IMR-90 (cell line): Measurements from ENCODE around the gene CALU. TPM values are rescaled to one million over a fixed set of nuclear protein-coding genes. Genes with fewer than 3 reads are reported as not detected.

Experiments used
- ATAC-seq: fragments of 200-7000 bp; cut with Tn5 transposase; 2 replicates; pipeline ENCODE4 v1.9.1; 2020; ENCODE audit warnings: low read depth, mild to moderate bottlenecking, moderate library complexity
- BruUV-seq: library from RNA; stranded (reverse); fragments of 400-500 nt; replicated peaks from 2 replicates; lab custom pipeline; 2021; lab: Mats Ljungman, UMichigan
- CTCF ChIA-PET: fragments of 300-600 bp; formaldehyde crosslinking; extraction: SDS; loops from one replicate; lab custom pipeline; 2021; ENCODE audit warnings: antibody characterized with exemption; lab: Yijun Ruan, JAX
- POLR2A ChIA-PET: fragments of 300-600 bp; sonication (Branson Sonifier 250); formaldehyde crosslinking; loops from one replicate; lab custom pipeline; 2022; ENCODE audit warnings: antibody characterized with exemption; ENCODE audit not compliant: unreplicated experiment; lab: Charles Lee
- DNase-seq: peaks from one replicate; pipeline ENCODE4 v3.0.0; 2013
- H2AFZ ChIP-seq: replicated peaks from 2 replicates; pipeline ENCODE3; 2013; ENCODE audit warnings: low read length, mild to moderate bottlenecking; ENCODE audit not compliant: poor library complexity
- H2AK5ac ChIP-seq: 2 replicates; pipeline ENCODE4 v1.6.1; 2013; ENCODE audit warnings: low read depth, low read length, inconsistent platforms
- H2AK9ac ChIP-seq: replicated peaks from 2 replicates; pipeline ENCODE3; 2013; ENCODE audit warnings: mild to moderate bottlenecking, low read depth, low read length, moderate library complexity; ENCODE audit not compliant: poor library complexity
- H2BK120ac ChIP-seq: 2 replicates; pipeline ENCODE4 v1.6.1; 2013; ENCODE audit warnings: low read depth, low read length, inconsistent platforms
- H2BK15ac ChIP-seq: 3 replicates; pipeline ENCODE4 v1.6.1; 2013; ENCODE audit warnings: low read depth, low read length, inconsistent platforms
- H2BK20ac ChIP-seq: 2 replicates; pipeline ENCODE4 v1.6.1; 2013; ENCODE audit warnings: low read depth, mild to moderate bottlenecking, inconsistent platforms, low read length, moderate library complexity
- H2BK5ac ChIP-seq: 2 replicates; pipeline ENCODE4 v1.6.1; 2013; ENCODE audit warnings: mild to moderate bottlenecking, low read depth, low read length, inconsistent platforms; ENCODE audit not compliant: poor library complexity, severe bottlenecking
- H3K14ac ChIP-seq: replicated peaks from 2 replicates; pipeline ENCODE4 v1.6.1; 2013; ENCODE audit warnings: low read depth, low read length, inconsistent platforms
- H3K18ac ChIP-seq: 2 replicates; pipeline ENCODE4 v1.6.1; 2013; ENCODE audit warnings: low read depth, low read length, control low read depth
- H3K23ac ChIP-seq: 2 replicates; pipeline ENCODE4 v1.6.1; 2013; ENCODE audit warnings: low read depth, low read length, inconsistent platforms
- H3K27ac ChIP-seq: 2 replicates; pipeline ENCODE4 v1.5.1; 2013; ENCODE audit warnings: mild to moderate bottlenecking, control low read depth, low read length; ENCODE audit not compliant: insufficient read depth
- H3K27me3 ChIP-seq: 2 replicates; pipeline ENCODE4 v1.6.1; 2013; ENCODE audit warnings: low read length; ENCODE audit not compliant: control insufficient read depth, insufficient read depth
- H3K36me3 ChIP-seq: 2 replicates; pipeline ENCODE4 v1.6.1; 2013; ENCODE audit warnings: low read length, mixed read lengths; ENCODE audit not compliant: control insufficient read depth, insufficient read depth
- H3K4ac ChIP-seq: 2 replicates; pipeline ENCODE4 v1.6.1; 2013; ENCODE audit warnings: low read depth, low read length, inconsistent platforms
- H3K4me1 ChIP-seq: 2 replicates; pipeline ENCODE4 v1.6.1; 2013; ENCODE audit warnings: low read length, mixed read lengths; ENCODE audit not compliant: control insufficient read depth, insufficient read depth
- H3K4me2 ChIP-seq: 2 replicates; pipeline ENCODE4 v1.6.1; 2013; ENCODE audit warnings: low read depth, mild to moderate bottlenecking, control low read depth, low read length, moderate library complexity
- H3K4me3 ChIP-seq: 2 replicates; pipeline ENCODE4 v1.5.1; 2013; ENCODE audit warnings: low read depth, mild to moderate bottlenecking, control low read depth, low read length, moderate library complexity; ENCODE audit not compliant: insufficient read depth
- H3K56ac ChIP-seq: 2 replicates; pipeline ENCODE4 v1.6.1; 2013; ENCODE audit warnings: low read length, inconsistent platforms; ENCODE audit not compliant: insufficient read depth; ENCODE audit errors: extremely low read depth
- H3K79me1 ChIP-seq, 2 experiments: 2 replicates each; pipeline ENCODE4 v1.6.1; 2013; ENCODE audit warnings: low read length in 2 of 2, inconsistent platforms in 1 of 2, low read depth in 1 of 2
- H3K9ac ChIP-seq: 2 replicates; pipeline ENCODE4 v1.6.1; 2013; ENCODE audit warnings: low read depth, low read length, control low read depth
- H3K9me1 ChIP-seq: 2 replicates; pipeline ENCODE4 v1.6.1; 2013; ENCODE audit warnings: low read length, inconsistent platforms; ENCODE audit not compliant: insufficient read depth
- H3K9me3 ChIP-seq: 2 replicates; pipeline ENCODE4 v1.6.1; 2013; ENCODE audit warnings: low read length; ENCODE audit not compliant: control insufficient read depth, insufficient read depth
- H4K20me1 ChIP-seq: 2 replicates; pipeline ENCODE4 v1.6.1; 2013; ENCODE audit warnings: low read length, inconsistent platforms; ENCODE audit not compliant: insufficient read depth
- H4K5ac ChIP-seq: 2 replicates; pipeline ENCODE4 v1.6.1; 2013; ENCODE audit warnings: mild to moderate bottlenecking, low read depth, low read length, control low read depth
- H4K8ac ChIP-seq, 2 experiments: 2 replicates each; pipeline ENCODE4 v1.6.1; 2013; ENCODE audit warnings: low read depth in 2 of 2, low read length in 2 of 2, control low read depth in 1 of 2, inconsistent platforms in 1 of 2
- H4K91ac ChIP-seq: 2 replicates; pipeline ENCODE4 v1.6.1; 2013; ENCODE audit warnings: low read depth, low read length, inconsistent platforms; ENCODE audit not compliant: insufficient read depth
- BHLHE40 ChIP-seq: fragments of 150-350 bp; IDR thresholded peaks from 2 replicates; pipeline ENCODE4 v1.6.1; 2016; ENCODE audit warnings: mild to moderate bottlenecking, low read depth, low read length
- CEBPB ChIP-seq: IDR thresholded peaks from 2 replicates; pipeline ENCODE4 v1.6.1; 2012; ENCODE audit warnings: low read depth, low read length, improper control_type of control experiment
- CTCF ChIP-seq: conservative IDR thresholded peaks from 2 replicates; pipeline ENCODE4 v1.5.1; 2012; ENCODE audit warnings: mild to moderate bottlenecking, low read depth, low read length, improper control_type of control experiment
- FOS ChIP-seq: fragments of 150-350 bp; IDR thresholded peaks from 2 replicates; pipeline ENCODE4 v1.6.1; 2016; ENCODE audit warnings: low read depth, low read length
- MAFK ChIP-seq: IDR thresholded peaks from 2 replicates; pipeline ENCODE4 v1.6.1; 2012; ENCODE audit warnings: low read depth, low read length, improper control_type of control experiment
- MAZ ChIP-seq: IDR thresholded peaks from 2 replicates; pipeline ENCODE4 v1.6.1; 2012; ENCODE audit warnings: low read depth, mild to moderate bottlenecking, low read length, improper control_type of control experiment, moderate library complexity, borderline replicate concordance
- MXI1 ChIP-seq: IDR thresholded peaks from 2 replicates; pipeline ENCODE4 v1.6.1; 2012; ENCODE audit warnings: low read depth, mild to moderate bottlenecking, low read length, moderate library complexity, borderline replicate concordance
- NFE2L2 ChIP-seq: fragments of 150-350 bp; IDR thresholded peaks from 2 replicates; pipeline ENCODE4 v1.6.1; 2016; ENCODE audit warnings: low read depth, mild to moderate bottlenecking, low read length
- POLR2A ChIP-seq: IDR thresholded peaks from 2 replicates; pipeline ENCODE4 v1.6.1; 2012; ENCODE audit warnings: mild to moderate bottlenecking, low read depth, low read length
- RAD21 ChIP-seq: IDR thresholded peaks from 2 replicates; pipeline ENCODE4 v1.6.1; 2012; ENCODE audit warnings: low read length, improper control_type of control experiment
- RCOR1 ChIP-seq: IDR thresholded peaks from 2 replicates; pipeline ENCODE4 v1.6.1; 2012; ENCODE audit warnings: mild to moderate bottlenecking, low read length, improper control_type of control experiment; ENCODE audit not compliant: insufficient replicate concordance
- RFX5 ChIP-seq: IDR thresholded peaks from 2 replicates; pipeline ENCODE4 v1.8.0; 2012; ENCODE audit warnings: low read depth, mild to moderate bottlenecking, low read length, moderate library complexity
- SMC3 ChIP-seq: fragments of 150-350 bp; IDR thresholded peaks from 2 replicates; pipeline ENCODE4 v1.6.1; 2016; ENCODE audit warnings: low read depth, mild to moderate bottlenecking, antibody characterized with exemption, low read length, moderate library complexity
- whole genome bisulfite sequencing, 2 experiments: methylation state at CpG; one replicate each; pipeline versions ENCODE4 v1.1.5 to v1.1.7; 2013; ENCODE audit warnings: missing lambda C conversion rate in 2 of 2; ENCODE audit not compliant: insufficient read length in 1 of 2; ENCODE audit errors: extremely low coverage in 2 of 2; 5-methylcytosine and 5-hydroxymethylcytosine counted together
- dilution Hi-C: fragments of 300-500 bp; cut with HindIII; formaldehyde crosslinking; loops from one replicate; pipeline ENCODE4 v1.14.3; 2018; ENCODE audit warnings: low sequenced_read_pairs; ENCODE audit not compliant: unreplicated experiment
- in situ Hi-C: fragments of 300-500 bp; cut with MboI; formaldehyde crosslinking; loops from 3 replicates; pipeline ENCODE4 v1.14.3; 2019; ENCODE audit warnings: low sequenced_read_pairs, inconsistent platforms, mixed read lengths
- intact Hi-C: fragments of 100-400 bp; cut with micrococcal nuclease; formaldehyde crosslinking; loops from 2 replicates; pipeline ENCODE4 v1.10.0; 2022
- polyA plus RNA-seq, 3 experiments: library from polyadenylated mRNA; depleted of rRNA; stranded (reverse); fragments of >200 nt; gene quantifications; 2 replicates each; pipeline ENCODE4 v1.2.3, GENCODE V29; 2012; ENCODE audit warnings: low replicate concordance in 1 of 3
- total RNA-seq: library from RNA; depleted of rRNA; stranded (reverse); fragments of >200 nt; gene quantifications from 2 replicates; pipeline ENCODE4 v1.2.3, GENCODE V29; 2012
- TF ChIP-seq, protein P1 (sequence below): fragments of 150-350 bp; IDR thresholded peaks from 2 replicates; pipeline ENCODE4 v1.6.1; 2017; ENCODE audit warnings: mild to moderate bottlenecking, antibody characterized with exemption, low read length, low read depth

Gene CALU
- total and polyA plus RNA-seq, 2 of the 4 experiments (the other 2 are of a cell fraction) = 421 to 525 TPM

GRCh38 chr7:128814499-128814898 lies 75.3 kb downstream of the CALU start:
- Histone ChIP-seq H3K14ac (no peak overlapping the region), H2BK5ac (no peak overlapping the region), H3K79me1 (no peaks in the 10 kb centered on the region; a peak in 1 of 4 replicates), H2AK9ac (no peak overlapping the region), H3K9me1 (peaks cover 6% of the 10 kb centered on the region), H2BK120ac (no peak overlapping the region), H2AK5ac (no peak overlapping the region), H2BK20ac (no peak overlapping the region), H3K23ac (no peak overlapping the region), H3K9me3 (no peaks in the 10 kb centered on the region), H3K18ac (no peak overlapping the region), H3K4me2 (no peak overlapping the region), H3K36me3 (peaks cover 2% of the 10 kb centered on the region; the same call in 1 of the 2 replicates), H2AFZ (no peak overlapping the region), H4K8ac (no peak overlapping the region), H3K9ac (no peak overlapping the region), H2BK15ac (no peak overlapping the region), H4K5ac (no peak overlapping the region), H4K91ac (no peak overlapping the region), H3K27ac (no peak overlapping the region), H3K4me1 (peaks cover 10% of the 10 kb centered on the region), H4K20me1 (no peaks in the 10 kb centered on the region), H3K27me3 (no peaks in the 10 kb centered on the region), H3K56ac (no peak overlapping the region), H3K4me3 (no peak overlapping the region), H3K4ac (no peak overlapping the region)
- 100% methylated on average over 1 of the region's 6 CpGs; no CpG with 5 or more reads in 1 of the 2 experiments for WGBS, 2 experiments
- ChIA-PET POLR2A (interaction anchor here (0.6 kb wide), 1 partner anchor 16 kb away, joined by 3 read pairs; no protein-coding TSS in a partner anchor), CTCF (no interaction called here)
- intact Hi-C loops = no loop called here
- ATAC-seq (no peak), DNase-seq (no peak)
- no TSS peak for BruUV-seq
- TF ChIP-seq POLR2A = no peak
- no peak for TF ChIP-seq SMC3
- TF ChIP-seq RAD21 = no peak
- TF ChIP-seq MXI1 = no peak
- no peak for TF ChIP-seq FOS
- no peak for TF ChIP-seq MAZ
- TF ChIP-seq RCOR1 = no peak
- TF ChIP-seq, protein P1, sequence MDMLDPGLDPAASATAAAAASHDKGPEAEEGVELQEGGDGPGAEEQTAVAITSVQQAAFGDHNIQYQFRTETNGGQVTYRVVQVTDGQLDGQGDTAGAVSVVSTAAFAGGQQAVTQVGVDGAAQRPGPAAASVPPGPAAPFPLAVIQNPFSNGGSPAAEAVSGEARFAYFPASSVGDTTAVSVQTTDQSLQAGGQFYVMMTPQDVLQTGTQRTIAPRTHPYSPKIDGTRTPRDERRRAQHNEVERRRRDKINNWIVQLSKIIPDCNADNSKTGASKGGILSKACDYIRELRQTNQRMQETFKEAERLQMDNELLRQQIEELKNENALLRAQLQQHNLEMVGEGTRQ = no peak
- no peak for TF ChIP-seq MAFK
- no peak for TF ChIP-seq RFX5
- TF ChIP-seq NFE2L2 = no peak
- TF ChIP-seq CEBPB = no peak
- TF ChIP-seq BHLHE40 = no peak
- TF ChIP-seq CTCF = no peak
- in situ Hi-C loops = no loop called here
- dilution Hi-C loops = no loop called here
